WTC11 (cell line): ENCODE data around the gene KLHL35. TPM values are rescaled to one million over a fixed set of nuclear protein-coding genes. Genes with fewer than 3 reads are reported as not detected.

Source experiments
- ATAC-seq: fragments of 200-7000 bp; cut with Tn5 transposase; 2 replicates; pipeline ENCODE4 v1.10.0; 2021; ENCODE audit warnings: mild to moderate bottlenecking, moderate library complexity
- CTCF ChIA-PET: fragments of 300-600 bp; sonication (Branson Sonifier 250); formaldehyde crosslinking; loops from one replicate; lab custom pipeline; 2021; ENCODE audit warnings: antibody characterized with exemption; lab: Charles Lee
- POLR2A ChIA-PET: fragments of 350-600 bp; sonication (Branson Sonifier 250); formaldehyde crosslinking; loops from one replicate; lab custom pipeline; 2021; ENCODE audit warnings: antibody characterized with exemption; lab: Charles Lee
- DNase-seq: peaks from one replicate; pipeline ENCODE4 v3.0.0; 2021; ENCODE audit warnings: low spot score
- H3K27ac Mint-ChIP-seq: 2 replicates; pipeline ENCODE4 v1.8.0; 2021; ENCODE audit warnings: mixed read lengths
- H3K27me3 Mint-ChIP-seq: 2 replicates; pipeline ENCODE4 v1.8.0; 2021; ENCODE audit warnings: low read depth, mild to moderate bottlenecking, moderate library complexity, mixed read lengths
- H3K36me3 Mint-ChIP-seq: 2 replicates; pipeline ENCODE4 v1.8.0; 2021; ENCODE audit warnings: mixed read lengths
- H3K4me1 Mint-ChIP-seq: 2 replicates; pipeline ENCODE4 v1.8.0; 2022; ENCODE audit warnings: mixed read lengths
- H3K4me3 Mint-ChIP-seq: 2 replicates; pipeline ENCODE4 v1.8.0; 2021; ENCODE audit warnings: mild to moderate bottlenecking, moderate library complexity, mixed read lengths
- H3K9me3 Mint-ChIP-seq: 2 replicates; pipeline ENCODE4 v1.8.0; 2021; ENCODE audit warnings: mixed read lengths
- CDX4 ChIP-seq: fragments of 250-450 bp; sonication (Bioruptor Pico); IDR thresholded peaks from 2 replicates; pipeline ENCODE4 v1.9.0; 2021; ENCODE audit warnings: moderate library complexity, mild to moderate bottlenecking, inconsistent platforms, borderline replicate concordance
- E2F5 ChIP-seq: sonication (generic); formaldehyde crosslinking; IDR thresholded peaks from 2 replicates; pipeline ENCODE4 v1.8.1; 2022; ENCODE audit warnings: mild to moderate bottlenecking, moderate library complexity, missing genetic modification reagents
- ETV6 ChIP-seq: sonication (generic); formaldehyde crosslinking; IDR thresholded peaks from 2 replicates; pipeline ENCODE4 v1.8.1; 2022; ENCODE audit warnings: mild to moderate bottlenecking, missing genetic modification reagents
- FOXJ3 ChIP-seq: sonication (generic); formaldehyde crosslinking; IDR thresholded peaks from 2 replicates; pipeline ENCODE4 v1.9.0; 2021; ENCODE audit warnings: missing genetic modification reagents, mild to moderate bottlenecking, borderline replicate concordance
- FOXK1 ChIP-seq: sonication (generic); formaldehyde crosslinking; IDR thresholded peaks from 2 replicates; pipeline ENCODE4 v1.8.0; 2022; ENCODE audit warnings: mild to moderate bottlenecking, moderate library complexity, missing genetic modification reagents
- GRHL2 ChIP-seq: fragments of 250-450 bp; sonication (Bioruptor Pico); IDR thresholded peaks from 2 replicates; pipeline ENCODE4 v1.8.0; 2022; ENCODE audit warnings: mild to moderate bottlenecking, moderate library complexity; ENCODE audit not compliant: insufficient replicate concordance, severe bottlenecking
- GTF2I ChIP-seq: fragments of 250-450 bp; sonication (Bioruptor Pico); conservative IDR thresholded peaks from 2 replicates; pipeline ENCODE4 v1.4.0; 2021; ENCODE audit warnings: mild to moderate bottlenecking
- HMGXB4 ChIP-seq: sonication (generic); formaldehyde crosslinking; IDR thresholded peaks from 2 replicates; pipeline ENCODE4 v1.8.1; 2023; ENCODE audit warnings: mild to moderate bottlenecking, moderate library complexity, missing genetic modification reagents
- IRF1 ChIP-seq: sonication (generic); formaldehyde crosslinking; IDR thresholded peaks from 2 replicates; pipeline ENCODE4 v1.8.0; 2023; ENCODE audit warnings: missing genetic modification reagents
- KAT7 ChIP-seq: sonication (generic); formaldehyde crosslinking; IDR thresholded peaks from 2 replicates; pipeline ENCODE4 v1.8.1; 2023; ENCODE audit warnings: missing genetic modification reagents, mild to moderate bottlenecking, borderline replicate concordance
- MLX ChIP-seq: sonication (generic); formaldehyde crosslinking; IDR thresholded peaks from 2 replicates; pipeline ENCODE4 v1.8.1; 2023; ENCODE audit warnings: mild to moderate bottlenecking, missing genetic modification reagents, moderate library complexity
- MYBL2 ChIP-seq: sonication (generic); formaldehyde crosslinking; IDR thresholded peaks from 2 replicates; pipeline ENCODE4 v1.8.1; 2023; ENCODE audit warnings: mild to moderate bottlenecking, moderate library complexity, missing genetic modification reagents
- NFE2L1 ChIP-seq: sonication (generic); formaldehyde crosslinking; IDR thresholded peaks from 2 replicates; pipeline ENCODE4 v1.8.1; 2023; ENCODE audit warnings: missing genetic modification reagents
- PRDM15 ChIP-seq: sonication (generic); formaldehyde crosslinking; IDR thresholded peaks from 2 replicates; pipeline ENCODE4 v1.8.0; 2022; ENCODE audit warnings: missing genetic modification reagents
- RELA ChIP-seq: sonication (generic); formaldehyde crosslinking; IDR thresholded peaks from 2 replicates; pipeline ENCODE4 v1.8.1; 2022; ENCODE audit warnings: missing genetic modification reagents, mild to moderate bottlenecking, borderline replicate concordance
- TEAD1 ChIP-seq: sonication (generic); formaldehyde crosslinking; IDR thresholded peaks from 2 replicates; pipeline ENCODE4 v1.8.0; 2022; ENCODE audit warnings: mild to moderate bottlenecking, missing genetic modification reagents
- USF1 ChIP-seq: sonication (generic); formaldehyde crosslinking; IDR thresholded peaks from 2 replicates; pipeline ENCODE4 v1.8.0; 2022; ENCODE audit warnings: mild to moderate bottlenecking, missing genetic modification reagents
- USF2 ChIP-seq: sonication (generic); formaldehyde crosslinking; IDR thresholded peaks from 2 replicates; pipeline ENCODE4 v1.8.1; 2023; ENCODE audit warnings: mild to moderate bottlenecking, missing genetic modification reagents, moderate library complexity
- ZBTB43 ChIP-seq: sonication (generic); formaldehyde crosslinking; IDR thresholded peaks from 2 replicates; pipeline ENCODE4 v1.8.1; 2023; ENCODE audit warnings: mild to moderate bottlenecking, missing genetic modification reagents
- ZNF138 ChIP-seq: sonication (generic); formaldehyde crosslinking; conservative IDR thresholded peaks from 2 replicates; pipeline ENCODE4 v1.8.1; 2022; ENCODE audit warnings: mild to moderate bottlenecking, moderate library complexity, missing genetic modification reagents
- ZNF416 ChIP-seq: fragments of 250-450 bp; sonication (Bioruptor Pico); IDR thresholded peaks from 2 replicates; pipeline ENCODE4 v1.9.0; 2021; ENCODE audit warnings: mild to moderate bottlenecking, inconsistent platforms
- ZNF512 ChIP-seq: sonication (generic); formaldehyde crosslinking; IDR thresholded peaks from 2 replicates; pipeline ENCODE4 v1.8.1; 2022; ENCODE audit warnings: missing genetic modification reagents, borderline replicate concordance
- total RNA-seq: library from RNA; stranded (reverse); gene quantifications from 3 replicates; pipeline ENCODE4 v1.2.3, GENCODE V29; 2021

KLHL35 gene
- total RNA-seq, 1 experiment from 2014 or later = 0.22 TPM

- peaks cover 4% of the 10 kb centered on the region; the same call in 1 of the 2 replicates for H3K27me3 Mint-ChIP-seq
- H3K9me3 Mint-ChIP-seq = no peaks in the 10 kb centered on the region
- CTCF ChIA-PET = interaction anchor here (1.6 to 2.2 kb wide), 2 partner anchors 10 to 119 kb away, joined by 4 to 6 read pairs; no protein-coding TSS in a partner anchor
- POLR2A ChIA-PET = no interaction called here
- ATAC-seq = peak; percentile 84
- DNase-seq = peak; percentile 88
- H3K4me1 Mint-ChIP-seq = peaks cover 39% of the 10 kb centered on the region
- peaks cover 53% of the 10 kb centered on the region for H3K36me3 Mint-ChIP-seq
- peak within 1 kb of the TSS; percentile 99 for H3K27ac Mint-ChIP-seq
- H3K4me3 Mint-ChIP-seq = peak within 1 kb of the TSS; percentile 100
- peak; percentile 72; the same call in 1 of the 2 replicates for TF ChIP-seq IRF1
- no peak for TF ChIP-seq USF2 (CRISPR knock-in tag)
- TF ChIP-seq PRDM15 (CRISPR knock-in tag) = no peak
- TF ChIP-seq ETV6 = peak; percentile 90
- peak; percentile 90 for TF ChIP-seq MYBL2
- peak; percentile 77 for TF ChIP-seq E2F5 (CRISPR knock-in tag)
- TF ChIP-seq ZBTB43 = peak; percentile 82; the same call in 1 of the 2 replicates
- TF ChIP-seq FOXK1 (CRISPR knock-in tag) = 0 out of 2 replicates have a peak, but pooled peaks have one; percentile 47
- peak; percentile 97 for TF ChIP-seq TEAD1
- TF ChIP-seq USF1 = peak; percentile 31
- TF ChIP-seq NFE2L1 (CRISPR knock-in tag) = peak; percentile 59; the same call in 1 of the 2 replicates
- no peak for TF ChIP-seq GRHL2 (CRISPR knock-in tag)
- TF ChIP-seq ZNF512 = 0 out of 2 replicates have a peak, but pooled peaks have one; percentile 54
- no peak; the same call in 1 of the 2 replicates for TF ChIP-seq ZNF416 (CRISPR knock-in tag)
- TF ChIP-seq CDX4 = no peak
- 0 out of 2 replicates have a peak, but pooled peaks have one; percentile 85 for TF ChIP-seq KAT7 (CRISPR knock-in tag)
- TF ChIP-seq FOXJ3 (CRISPR knock-in tag) = no peak
- TF ChIP-seq RELA (CRISPR knock-in tag) = no peak
- TF ChIP-seq HMGXB4 (CRISPR knock-in tag) = peak; percentile 58; the same call in 1 of the 2 replicates
- no peak for TF ChIP-seq ZNF138 (CRISPR knock-in tag)
- TF ChIP-seq MLX (CRISPR knock-in tag) = 0 out of 2 replicates have a peak, but pooled peaks have one; percentile 34
- TF ChIP-seq GTF2I (CRISPR knock-in tag) = no peak
Observed at GRCh38 chr11:75399344-75400145, 33.5 kb downstream of the KLHL35 start, which contains the start of gene RPS3. RPS3 (plus strand) TSS chr11:75399518; CDS start chr11:75399548, 30 bp downstream.
